Neuronal stem cell (in vitro differentiated cells): ENCODE results near the gene EVI5.
A peak's percentile ranks its signal among the peaks of the same experiment; 100 is the strongest.

Experiments used
- DNase-seq: peaks from one replicate; pipeline ENCODE4 v3.0.0-alpha.2; 2013; ENCODE audit warnings: low spot score
- H2AFZ ChIP-seq: one replicate; pipeline ENCODE4 v1.6.1; 2013; ENCODE audit warnings: mild to moderate bottlenecking, low read length, inconsistent platforms
- H2AK5ac ChIP-seq: 2 replicates; pipeline ENCODE4 v1.6.1; 2013; ENCODE audit warnings: low read depth, mild to moderate bottlenecking, inconsistent platforms, low read length, moderate library complexity, mixed read lengths
- H2BK120ac ChIP-seq: 2 replicates; pipeline ENCODE4 v1.6.1; 2013; ENCODE audit warnings: low read depth, mild to moderate bottlenecking, inconsistent platforms, low read length, moderate library complexity, mixed read lengths
- H2BK12ac ChIP-seq: one replicate; pipeline ENCODE4 v1.6.1; 2013; ENCODE audit warnings: low read length, inconsistent platforms
- H2BK15ac ChIP-seq: 2 replicates; pipeline ENCODE4 v1.6.1; 2013; ENCODE audit warnings: mild to moderate bottlenecking, low read length, inconsistent platforms, mixed read lengths
- H2BK5ac ChIP-seq: one replicate; pipeline ENCODE4 v1.6.1; 2013; ENCODE audit warnings: inconsistent platforms, mild to moderate bottlenecking, low read length, moderate library complexity
- H3K14ac ChIP-seq: one replicate; pipeline ENCODE4 v1.6.1; 2013; ENCODE audit warnings: low read length, inconsistent platforms
- H3K18ac ChIP-seq: 2 replicates; pipeline ENCODE4 v1.6.1; 2013; ENCODE audit warnings: low read length, inconsistent platforms
- H3K23ac ChIP-seq: 2 replicates; pipeline ENCODE4 v1.6.1; 2013; ENCODE audit warnings: low read depth, mild to moderate bottlenecking, mixed read lengths, low read length, inconsistent platforms; ENCODE audit not compliant: poor library complexity
- H3K27ac ChIP-seq: replicated peaks from 3 replicates; pipeline ENCODE4 v1.5.1; 2013; ENCODE audit warnings: low read length, inconsistent platforms
- H3K27me3 ChIP-seq, 3 experiments: 2 replicates each; pipeline ENCODE4 v1.6.1; 2013; ENCODE audit warnings: low read length in 3 of 3, mild to moderate bottlenecking in 2 of 3, inconsistent platforms in 1 of 3, low read depth in 1 of 3, mixed read lengths in 1 of 3, moderate library complexity in 1 of 3; ENCODE audit not compliant: control insufficient read depth in 3 of 3, insufficient read depth in 3 of 3
- H3K36me3 ChIP-seq, 2 donors: replicated peaks in 1 of 2; 2 replicates each; pipeline ENCODE4 v1.6.1; 2013; ENCODE audit warnings: low read length in 2 of 2; ENCODE audit not compliant: control insufficient read depth in 2 of 2, insufficient read depth in 2 of 2
- H3K4ac ChIP-seq: 2 replicates; pipeline ENCODE4 v1.6.1; 2013; ENCODE audit warnings: inconsistent platforms, mild to moderate bottlenecking, low read length, moderate library complexity
- H3K4me1 ChIP-seq, 2 donors: 1 replicate in 1 of 2; 2 replicates in 1 of 2; pipeline ENCODE4 v1.6.1; 2013; ENCODE audit warnings: low read length in 2 of 2, low read depth in 1 of 2; ENCODE audit not compliant: control insufficient read depth in 2 of 2, insufficient read depth in 1 of 2
- H3K4me2 ChIP-seq: one replicate; pipeline ENCODE4 v1.6.1; 2013; ENCODE audit warnings: mild to moderate bottlenecking, low read length, inconsistent platforms; ENCODE audit not compliant: insufficient read depth, poor library complexity, severe bottlenecking
- H3K4me3 ChIP-seq, 2 donors: 2 replicates each; pipeline ENCODE4 v1.5.1; 2013; ENCODE audit warnings: low read length in 2 of 2, mild to moderate bottlenecking in 2 of 2, inconsistent platforms in 1 of 2, moderate library complexity in 1 of 2
- H3K79me1 ChIP-seq: one replicate; pipeline ENCODE4 v1.6.1; 2013; ENCODE audit warnings: low read depth, mild to moderate bottlenecking, inconsistent platforms, low read length, moderate library complexity
- H3K9ac ChIP-seq: one replicate; pipeline ENCODE4 v1.6.1; 2013; ENCODE audit warnings: mild to moderate bottlenecking, low read depth, low read length, inconsistent platforms; ENCODE audit not compliant: poor library complexity
- H3K9me3 ChIP-seq, 2 donors: replicated peaks in 1 of 2; 2 replicates each; pipeline versions ENCODE3 to v1.6.1; 2013; ENCODE audit warnings: low read length in 2 of 2, mild to moderate bottlenecking in 2 of 2, inconsistent platforms in 1 of 2, low read depth in 1 of 2, mixed read lengths in 1 of 2, moderate library complexity in 1 of 2; ENCODE audit not compliant: control insufficient read depth in 2 of 2, insufficient read depth in 1 of 2
- H4K8ac ChIP-seq: one replicate; pipeline ENCODE4 v1.6.1; 2013; ENCODE audit warnings: low read depth, mild to moderate bottlenecking, inconsistent platforms, low read length, moderate library complexity
- H4K91ac ChIP-seq: one replicate; pipeline ENCODE4 v1.6.1; 2013; ENCODE audit warnings: low read length, low read depth, mild to moderate bottlenecking, inconsistent platforms; ENCODE audit not compliant: poor library complexity
- WGBS, 2 donors: extraction: QIAGEN DNeasy Blood & Tissue Kit; methylation state at CpG; one replicate each; pipeline ENCODE4 v1.1.7; 2013; ENCODE audit warnings: missing lambda C conversion rate in 2 of 2, mixed read lengths in 1 of 2; ENCODE audit not compliant: insufficient read length in 2 of 2, insufficient replicate concordance in 1 of 2; ENCODE audit errors: extremely low coverage in 2 of 2; 5-methylcytosine and 5-hydroxymethylcytosine counted together

EVI5 gene

GRCh38 chr1:92752719-92753118, 32.2 kb downstream of the EVI5 start:
- no peak overlapping the region for H2AK5ac ChIP-seq
- no CpG with 5 or more reads among the region's 3 CpGs for WGBS, 2 donors
- no peak overlapping the region for H3K4me2 ChIP-seq
- no peak overlapping the region for H2BK120ac ChIP-seq
- H3K9me3 ChIP-seq: peaks cover 3 to 4% of the 10 kb centered on the region in 2 donors
- no peak overlapping the region for H4K91ac ChIP-seq
- H3K14ac ChIP-seq: no peak overlapping the region
- no peak overlapping the region for H2BK15ac ChIP-seq
- no peak overlapping the region for H3K4me3 ChIP-seq
- no peak overlapping the region for H3K9ac ChIP-seq
- no peak overlapping the region for H2BK12ac ChIP-seq
- no peak for DNase-seq
- no peak overlapping the region for H3K4ac ChIP-seq
- H3K18ac ChIP-seq: no peak overlapping the region
- H3K27ac ChIP-seq: no peak overlapping the region
- no peaks in the 10 kb centered on the region for H3K4me1 ChIP-seq
- no peak overlapping the region for H3K23ac ChIP-seq
- peaks cover 3% of the 10 kb centered on the region for H3K79me1 ChIP-seq
- no peak overlapping the region for H2BK5ac ChIP-seq
- no peaks in the 10 kb centered on the region for H3K36me3 ChIP-seq
- H4K8ac ChIP-seq: no peak overlapping the region
- peaks cover 0 to 3% (median 0%) of the 10 kb centered on the region in 3 experiments for H3K27me3 ChIP-seq
- H2AFZ ChIP-seq: no peak overlapping the region

GRCh38 chr1:92749024-92749634, 35.8 kb downstream of the EVI5 start:
- Histone ChIP-seq H3K36me3 (no peaks in the 10 kb centered on the region), H3K9ac (no peak overlapping the region), H2BK120ac (no peak overlapping the region), H2BK5ac (no peak overlapping the region), H3K27me3 (peaks cover 0 to 3% (median 0%) of the 10 kb centered on the region in 3 experiments), H2AK5ac (no peak overlapping the region), H3K27ac (no peak overlapping the region), H2BK12ac (no peak overlapping the region), H3K14ac (no peak overlapping the region), H3K4me2 (no peak overlapping the region), H2AFZ (no peak overlapping the region), H3K4ac (no peak overlapping the region), H3K79me1 (no peaks in the 10 kb centered on the region), H4K91ac (no peak overlapping the region), H3K18ac (no peak overlapping the region), H3K23ac (no peak overlapping the region), H3K4me1 (no peaks in the 10 kb centered on the region), H4K8ac (no peak overlapping the region), H2BK15ac (no peak overlapping the region), H3K4me3 (no peak overlapping the region), H3K9me3 (no peaks in the 10 kb centered on the region)
- WGBS, 2 donors: no CpG with 5 or more reads among the region's 1 CpG
- peak; percentile 11 for DNase-seq

GRCh38 chr1:92748138-92748537, 36.8 kb downstream of the EVI5 start:
- Histone ChIP-seq H2BK120ac (no peak overlapping the region), H3K4me3 (no peak overlapping the region), H2BK15ac (no peak overlapping the region), H4K91ac (no peak overlapping the region), H3K4me1 (no peaks in the 10 kb centered on the region), H3K23ac (no peak overlapping the region), H3K4me2 (no peak overlapping the region), H3K9ac (no peak overlapping the region), H3K79me1 (no peaks in the 10 kb centered on the region), H3K14ac (no peak overlapping the region), H2AFZ (no peak overlapping the region), H3K27me3 (peaks cover 0 to 3% (median 0%) of the 10 kb centered on the region in 3 experiments), H3K27ac (no peak overlapping the region), H4K8ac (no peak overlapping the region), H3K18ac (no peak overlapping the region), H2BK5ac (no peak overlapping the region), H2BK12ac (no peak overlapping the region), H3K9me3 (no peaks in the 10 kb centered on the region), H2AK5ac (no peak overlapping the region), H3K4ac (no peak overlapping the region), H3K36me3 (no peaks in the 10 kb centered on the region)
- DNase-seq: no peak
- WGBS, 2 donors: no CpG with 5 or more reads among the region's 3 CpGs

GRCh38 chr1:92747735-92748134, 37.2 kb downstream of the EVI5 start:
- no peak overlapping the region for H2BK15ac ChIP-seq
- DNase-seq: no peak
- H3K9ac ChIP-seq: no peak overlapping the region
- no peak overlapping the region for H3K18ac ChIP-seq
- no peak overlapping the region for H3K4ac ChIP-seq
- H3K23ac ChIP-seq: no peak overlapping the region
- H2AK5ac ChIP-seq: no peak overlapping the region
- no peak overlapping the region for H2BK12ac ChIP-seq
- H3K4me3 ChIP-seq: no peak overlapping the region
- H3K4me1 ChIP-seq: no peaks in the 10 kb centered on the region
- H3K14ac ChIP-seq: no peak overlapping the region
- no peak overlapping the region for H3K4me2 ChIP-seq
- H4K91ac ChIP-seq: no peak overlapping the region
- H2AFZ ChIP-seq: no peak overlapping the region
- no peaks in the 10 kb centered on the region for H3K36me3 ChIP-seq
- H4K8ac ChIP-seq: no peak overlapping the region
- H2BK120ac ChIP-seq: no peak overlapping the region
- peaks cover 0 to 3% (median 0%) of the 10 kb centered on the region in 3 experiments for H3K27me3 ChIP-seq
- H3K27ac ChIP-seq: no peak overlapping the region
- H3K79me1 ChIP-seq: no peaks in the 10 kb centered on the region
- no CpG with 5 or more reads among the region's 1 CpG for WGBS, 2 donors
- no peaks in the 10 kb centered on the region for H3K9me3 ChIP-seq
- H2BK5ac ChIP-seq: no peak overlapping the region
